ENCODE measurements around the gene EZR.

- TF ChIP-seq POLR2A (IDR thresholded peaks at IDR 0.05; ENCODE audit: insufficient read depth in 1 of 2, low read depth in 2 of 2, low read length in 2 of 2), result no peak
- no peak for TF ChIP-seq ZNF124 (CRISPR knock-in tag; IDR thresholded peaks at IDR 0.05)
- TF ChIP-seq, protein P1, sequence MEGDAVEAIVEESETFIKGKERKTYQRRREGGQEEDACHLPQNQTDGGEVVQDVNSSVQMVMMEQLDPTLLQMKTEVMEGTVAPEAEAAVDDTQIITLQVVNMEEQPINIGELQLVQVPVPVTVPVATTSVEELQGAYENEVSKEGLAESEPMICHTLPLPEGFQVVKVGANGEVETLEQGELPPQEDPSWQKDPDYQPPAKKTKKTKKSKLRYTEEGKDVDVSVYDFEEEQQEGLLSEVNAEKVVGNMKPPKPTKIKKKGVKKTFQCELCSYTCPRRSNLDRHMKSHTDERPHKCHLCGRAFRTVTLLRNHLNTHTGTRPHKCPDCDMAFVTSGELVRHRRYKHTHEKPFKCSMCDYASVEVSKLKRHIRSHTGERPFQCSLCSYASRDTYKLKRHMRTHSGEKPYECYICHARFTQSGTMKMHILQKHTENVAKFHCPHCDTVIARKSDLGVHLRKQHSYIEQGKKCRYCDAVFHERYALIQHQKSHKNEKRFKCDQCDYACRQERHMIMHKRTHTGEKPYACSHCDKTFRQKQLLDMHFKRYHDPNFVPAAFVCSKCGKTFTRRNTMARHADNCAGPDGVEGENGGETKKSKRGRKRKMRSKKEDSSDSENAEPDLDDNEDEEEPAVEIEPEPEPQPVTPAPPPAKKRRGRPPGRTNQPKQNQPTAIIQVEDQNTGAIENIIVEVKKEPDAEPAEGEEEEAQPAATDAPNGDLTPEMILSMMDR (CRISPR knock-in tag; IDR thresholded peaks at IDR 0.05), result no peak
- no peak for TF ChIP-seq SNAPC2 (CRISPR knock-in tag; IDR thresholded peaks at IDR 0.05)
- TF ChIP-seq MYNN (CRISPR knock-in tag; IDR thresholded peaks at IDR 0.05; ENCODE audit: low read depth), result no peak
- TF ChIP-seq NFIB (CRISPR knock-in tag; IDR thresholded peaks at IDR 0.05; ENCODE audit: borderline replicate concordance), result no peak
- TF ChIP-seq, protein P2, sequence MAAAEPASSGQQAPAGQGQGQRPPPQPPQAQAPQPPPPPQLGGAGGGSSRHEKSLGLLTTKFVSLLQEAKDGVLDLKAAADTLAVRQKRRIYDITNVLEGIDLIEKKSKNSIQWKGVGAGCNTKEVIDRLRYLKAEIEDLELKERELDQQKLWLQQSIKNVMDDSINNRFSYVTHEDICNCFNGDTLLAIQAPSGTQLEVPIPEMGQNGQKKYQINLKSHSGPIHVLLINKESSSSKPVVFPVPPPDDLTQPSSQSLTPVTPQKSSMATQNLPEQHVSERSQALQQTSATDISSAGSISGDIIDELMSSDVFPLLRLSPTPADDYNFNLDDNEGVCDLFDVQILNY (CRISPR knock-in tag; conservative IDR thresholded peaks at IDR 0.05), result no peak
- TF ChIP-seq TOE1 (CRISPR knock-in tag; IDR thresholded peaks at IDR 0.05), result no peak
- no peak for TF ChIP-seq SIN3A (IDR thresholded peaks at IDR 0.05; ENCODE audit: borderline replicate concordance, low read depth, low read length)
- TF ChIP-seq TGIF2 (CRISPR knock-in tag; IDR thresholded peaks at IDR 0.05), result no peak
- TF ChIP-seq MXI1 (IDR thresholded peaks at IDR 0.05; ENCODE audit: borderline replicate concordance, low read depth, low read length), result no peak
- TF ChIP-seq, protein P3, sequence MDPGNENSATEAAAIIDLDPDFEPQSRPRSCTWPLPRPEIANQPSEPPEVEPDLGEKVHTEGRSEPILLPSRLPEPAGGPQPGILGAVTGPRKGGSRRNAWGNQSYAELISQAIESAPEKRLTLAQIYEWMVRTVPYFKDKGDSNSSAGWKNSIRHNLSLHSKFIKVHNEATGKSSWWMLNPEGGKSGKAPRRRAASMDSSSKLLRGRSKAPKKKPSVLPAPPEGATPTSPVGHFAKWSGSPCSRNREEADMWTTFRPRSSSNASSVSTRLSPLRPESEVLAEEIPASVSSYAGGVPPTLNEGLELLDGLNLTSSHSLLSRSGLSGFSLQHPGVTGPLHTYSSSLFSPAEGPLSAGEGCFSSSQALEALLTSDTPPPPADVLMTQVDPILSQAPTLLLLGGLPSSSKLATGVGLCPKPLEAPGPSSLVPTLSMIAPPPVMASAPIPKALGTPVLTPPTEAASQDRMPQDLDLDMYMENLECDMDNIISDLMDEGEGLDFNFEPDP (CRISPR knock-in tag; conservative IDR thresholded peaks at IDR 0.05), result no peak
Observed at GRCh38 chr6:158752613-158753012, 66.6 kb downstream of the EZR start.
